ENCODE results near the gene PMS1. TPM values are rescaled to one million over a fixed set of nuclear protein-coding genes. Genes with fewer than 3 reads are reported as not detected.
"Not testable (repeated sequence)": the region's sequence is repeated elsewhere in the genome, so short reads cannot be mapped to it uniquely, and the experiment has no call there.

PMS1 gene
- total RNA-seq, 1 donor from 2014 or later: 18.8 TPM

DNA sequence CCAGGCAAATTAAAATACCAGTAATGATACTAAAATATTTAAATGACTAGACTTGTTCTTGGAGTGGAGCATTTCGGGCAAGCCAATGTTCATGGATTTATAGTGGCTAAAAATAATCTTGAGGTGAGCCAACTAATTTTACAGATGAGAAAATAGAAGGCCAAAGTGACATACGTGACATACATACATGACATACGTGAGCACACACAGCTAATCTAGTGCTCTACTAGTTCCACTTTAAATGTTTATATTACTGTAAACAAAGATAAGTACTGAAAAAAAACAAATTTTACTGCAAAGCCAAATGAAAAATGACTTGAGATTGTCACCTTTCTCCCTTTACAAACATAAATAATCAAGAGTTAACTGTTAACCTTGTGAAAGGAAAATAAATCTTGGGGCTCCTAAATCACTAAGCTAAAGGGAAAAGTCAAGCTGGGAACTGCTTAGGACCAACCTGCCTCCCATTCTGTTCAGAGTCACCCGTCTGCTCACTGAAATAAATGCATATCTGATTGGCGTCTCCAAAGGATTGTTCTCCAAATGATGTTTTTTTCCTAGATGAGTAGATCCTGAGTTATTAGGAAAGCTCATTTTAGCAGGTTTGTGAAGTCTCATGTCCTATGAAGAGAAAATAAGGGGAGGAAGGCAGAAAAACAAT, 96.7 kb downstream of the PMS1 start:
- TF ChIP-seq, protein P1, sequence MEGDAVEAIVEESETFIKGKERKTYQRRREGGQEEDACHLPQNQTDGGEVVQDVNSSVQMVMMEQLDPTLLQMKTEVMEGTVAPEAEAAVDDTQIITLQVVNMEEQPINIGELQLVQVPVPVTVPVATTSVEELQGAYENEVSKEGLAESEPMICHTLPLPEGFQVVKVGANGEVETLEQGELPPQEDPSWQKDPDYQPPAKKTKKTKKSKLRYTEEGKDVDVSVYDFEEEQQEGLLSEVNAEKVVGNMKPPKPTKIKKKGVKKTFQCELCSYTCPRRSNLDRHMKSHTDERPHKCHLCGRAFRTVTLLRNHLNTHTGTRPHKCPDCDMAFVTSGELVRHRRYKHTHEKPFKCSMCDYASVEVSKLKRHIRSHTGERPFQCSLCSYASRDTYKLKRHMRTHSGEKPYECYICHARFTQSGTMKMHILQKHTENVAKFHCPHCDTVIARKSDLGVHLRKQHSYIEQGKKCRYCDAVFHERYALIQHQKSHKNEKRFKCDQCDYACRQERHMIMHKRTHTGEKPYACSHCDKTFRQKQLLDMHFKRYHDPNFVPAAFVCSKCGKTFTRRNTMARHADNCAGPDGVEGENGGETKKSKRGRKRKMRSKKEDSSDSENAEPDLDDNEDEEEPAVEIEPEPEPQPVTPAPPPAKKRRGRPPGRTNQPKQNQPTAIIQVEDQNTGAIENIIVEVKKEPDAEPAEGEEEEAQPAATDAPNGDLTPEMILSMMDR (IDR thresholded peaks at IDR 0.05; ENCODE audit: insufficient read depth, low read length, poor library complexity, severe bottlenecking): no peak
- H3K27me3 ChIP-seq (ENCODE audit: control insufficient read depth, insufficient read depth, low read length): no peaks in the 10 kb centered on the region
- H3K36me3 ChIP-seq (ENCODE audit: control insufficient read depth, insufficient read depth, low read length): no peaks in the 10 kb centered on the region
- DNase-seq (ENCODE audit: low read depth): no peak
- H3K4me3 ChIP-seq (ENCODE audit: low read depth, low read length): no peak overlapping the region

DNA sequence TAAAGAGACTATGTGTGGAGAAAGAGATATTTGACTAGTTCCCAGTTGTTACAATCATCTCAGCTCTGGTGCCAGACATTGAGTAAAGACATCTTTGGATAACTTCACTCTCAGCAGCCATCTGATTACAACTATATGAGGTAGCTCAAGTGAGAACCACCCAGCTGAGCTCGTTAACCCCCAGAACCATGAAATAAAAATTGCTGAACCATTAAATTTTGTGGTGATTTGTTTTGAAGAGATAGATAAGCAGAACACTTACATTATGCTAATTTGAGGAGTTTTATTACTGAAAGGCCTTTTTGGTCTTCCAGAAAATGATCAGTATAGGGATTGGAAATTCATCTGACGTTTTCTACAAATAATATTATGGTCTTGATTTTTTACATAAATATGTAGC, 101.1 kb downstream of the PMS1 start:
- H3K4me3 ChIP-seq (ENCODE audit: low read depth, low read length): no peak overlapping the region
- TF ChIP-seq, protein P1 (IDR thresholded peaks at IDR 0.05; ENCODE audit: insufficient read depth, low read length, poor library complexity, severe bottlenecking): no peak
- H3K36me3 ChIP-seq (ENCODE audit: control insufficient read depth, insufficient read depth, low read length): no peaks in the 10 kb centered on the region
- no peak for DNase-seq (ENCODE audit: low read depth)
- H3K27me3 ChIP-seq (ENCODE audit: control insufficient read depth, insufficient read depth, low read length): no peaks in the 10 kb centered on the region

DNA sequence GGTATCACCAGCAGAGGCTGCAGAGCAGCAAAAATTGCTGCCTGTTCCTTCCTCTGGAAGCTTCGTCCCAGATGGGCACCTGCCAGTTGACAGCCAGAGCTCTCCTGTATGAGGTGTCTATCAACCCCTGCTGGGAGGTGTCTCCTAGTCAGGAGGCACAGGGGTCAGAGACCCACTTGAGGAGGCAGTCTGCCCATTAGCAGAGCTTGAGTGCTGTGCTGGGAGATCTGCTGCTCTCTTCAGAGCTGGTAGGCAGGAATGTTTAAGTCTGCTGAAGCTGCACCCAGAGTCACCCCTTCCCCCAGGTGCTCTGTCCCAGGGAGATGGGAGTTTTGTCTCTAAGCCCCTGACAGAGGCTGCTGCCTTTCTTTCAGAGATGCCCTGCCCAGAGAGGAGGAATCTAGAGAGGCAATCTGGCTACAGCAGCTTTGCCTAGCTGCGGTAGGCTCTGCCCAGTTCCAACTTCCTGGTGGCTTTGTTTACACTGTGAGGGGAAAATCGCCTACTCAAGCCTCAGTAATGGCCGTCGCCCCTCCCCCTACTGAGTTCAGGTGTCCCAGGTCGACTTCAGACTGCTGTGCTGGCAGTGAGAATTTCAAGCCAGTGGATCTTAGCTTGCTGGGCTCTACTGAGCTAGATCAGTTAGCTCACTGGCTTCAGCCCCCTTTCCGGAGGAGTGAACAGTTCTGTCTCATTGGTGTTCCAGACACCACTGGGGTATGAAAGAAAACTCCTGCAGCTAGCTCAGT, 108.5 kb downstream of the PMS1 start:
- not testable (repeated sequence) for DNase-seq (ENCODE audit: low read depth); H3K4me3 ChIP-seq (ENCODE audit: low read depth, low read length); H3K27me3 ChIP-seq (ENCODE audit: control insufficient read depth, insufficient read depth, low read length); H3K36me3 ChIP-seq (ENCODE audit: control insufficient read depth, insufficient read depth, low read length)

DNA sequence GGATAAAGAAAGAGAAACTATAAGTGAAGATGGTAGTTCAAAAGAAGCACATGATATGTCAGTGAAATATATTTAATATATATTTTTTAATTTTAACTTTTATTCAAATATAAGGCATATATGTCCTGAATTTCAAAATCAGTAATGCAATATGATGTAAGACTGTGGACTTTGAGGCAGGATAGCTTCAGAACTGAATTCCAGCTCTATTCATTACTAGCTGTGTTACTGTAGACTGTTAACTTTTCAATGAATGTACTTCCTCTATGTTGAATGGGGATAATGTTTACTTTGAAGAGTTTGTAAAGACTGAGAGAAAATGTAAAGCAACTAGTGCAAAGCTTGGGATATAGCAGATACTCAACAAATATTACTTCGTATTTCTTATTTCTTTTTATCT, 112.6 kb downstream of the PMS1 start:
- DNase-seq (ENCODE audit: low read depth): no peak
- no peaks in the 10 kb centered on the region for H3K36me3 ChIP-seq (ENCODE audit: control insufficient read depth, insufficient read depth, low read length)
- H3K4me3 ChIP-seq (ENCODE audit: low read depth, low read length): no peak overlapping the region
- TF ChIP-seq, protein P1 (IDR thresholded peaks at IDR 0.05; ENCODE audit: insufficient read depth, low read length, poor library complexity, severe bottlenecking): no peak
- no peaks in the 10 kb centered on the region for H3K27me3 ChIP-seq (ENCODE audit: control insufficient read depth, insufficient read depth, low read length)

DNA sequence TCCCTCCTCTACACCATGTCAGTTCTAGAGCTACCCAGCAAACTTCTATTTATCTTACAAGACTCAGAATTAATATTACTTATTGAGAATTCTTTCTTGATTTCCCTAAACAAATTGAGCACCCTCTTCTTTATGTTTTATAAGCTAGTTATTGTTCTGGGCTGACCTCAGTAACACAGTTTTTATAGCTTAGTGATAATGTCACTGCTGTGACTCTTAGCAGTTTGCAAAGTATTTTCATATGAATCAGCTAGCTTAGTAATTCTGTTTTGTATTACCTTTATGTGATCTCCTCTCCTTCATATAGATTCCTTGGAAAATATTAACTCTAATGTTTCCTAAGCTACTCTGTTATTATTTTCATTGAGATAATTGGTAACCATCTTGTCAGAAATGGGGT, 114.9 kb downstream of the PMS1 start:
- TF ChIP-seq, protein P1 (IDR thresholded peaks at IDR 0.05; ENCODE audit: insufficient read depth, low read length, poor library complexity, severe bottlenecking): no peak
- H3K4me3 ChIP-seq (ENCODE audit: low read depth, low read length): no peak overlapping the region
- DNase-seq (ENCODE audit: low read depth): no peak
- no peaks in the 10 kb centered on the region for H3K27me3 ChIP-seq (ENCODE audit: control insufficient read depth, insufficient read depth, low read length)
- H3K36me3 ChIP-seq (ENCODE audit: control insufficient read depth, insufficient read depth, low read length): no peaks in the 10 kb centered on the region

DNA sequence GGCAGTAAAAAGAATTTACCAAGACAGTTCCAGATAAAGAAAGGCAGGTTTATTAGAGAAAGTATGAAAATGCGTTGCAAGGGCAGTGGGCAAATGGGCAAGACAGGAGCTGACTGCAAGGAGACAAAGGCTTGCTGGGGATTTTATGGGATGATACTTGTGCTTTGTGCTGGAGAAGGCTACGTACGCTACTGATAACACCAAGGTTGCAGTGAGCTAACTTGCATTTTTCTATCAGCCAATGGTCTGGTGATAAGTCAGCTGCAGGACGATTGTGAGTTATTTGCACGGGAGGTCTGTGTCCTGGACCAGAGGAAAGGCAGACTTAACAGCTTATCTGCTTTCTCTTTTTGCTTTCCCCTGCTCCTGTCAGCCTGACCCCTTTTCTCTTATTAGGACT, 116.5 kb downstream of the PMS1 start:
- no peak for DNase-seq (ENCODE audit: low read depth)
- Histone ChIP-seq H3K36me3 (ENCODE audit: control insufficient read depth, insufficient read depth, low read length) (no peaks in the 10 kb centered on the region), H3K4me3 (ENCODE audit: low read depth, low read length) (no peak overlapping the region), H3K27me3 (ENCODE audit: control insufficient read depth, insufficient read depth, low read length) (no peaks in the 10 kb centered on the region)
- TF ChIP-seq, protein P1 (IDR thresholded peaks at IDR 0.05; ENCODE audit: insufficient read depth, low read length, poor library complexity, severe bottlenecking): no peak
